ENCODE data around the gene PTH.

PTH gene

GRCh38 chr11:13495929-13496328, at the start of gene PTH:
TSS of gene PTH (minus strand) at chr11:13495997. CDS start at chr11:13492855, 3,142 bp downstream.
- Mint-ChIP-seq H3K4me3 (no peak within 1 kb of the TSS), H3K36me3 (ENCODE audit: insufficient read depth) (no peaks in the 10 kb centered on the region), H3K27me3 (peaks cover 46% of the 10 kb centered on the region), H3K4me1 (no peaks in the 10 kb centered on the region), H3K9me3 (no peaks in the 10 kb centered on the region), H3K27ac (ENCODE audit: low read depth) (no peak within 1 kb of the TSS)
- no peak for DNase-seq (ENCODE audit: low spot score in 2 of 2)
- no peak for ATAC-seq (replicated peaks; ENCODE audit: extremely low read depth, poor library complexity, severe bottlenecking)

- H3K9me3 Mint-ChIP-seq, result peaks cover 10% of the 10 kb centered on the region
- no peaks in the 10 kb centered on the region for H3K4me1 Mint-ChIP-seq
- no peak for ATAC-seq (replicated peaks; ENCODE audit: extremely low read depth, poor library complexity, severe bottlenecking)
- no peak overlapping the region for H3K4me3 Mint-ChIP-seq
- no peak overlapping the region for H3K27ac Mint-ChIP-seq (ENCODE audit: low read depth)
- peaks cover 25% of the 10 kb centered on the region for H3K27me3 Mint-ChIP-seq
- no peak for DNase-seq (ENCODE audit: low spot score in 2 of 2)
- no peaks in the 10 kb centered on the region for H3K36me3 Mint-ChIP-seq (ENCODE audit: insufficient read depth)
Measured at GRCh38 chr11:13538044-13538443, 42.2 kb upstream of the PTH start.

GRCh38 chr11:13535819-13536218, 40.0 kb upstream of the PTH start:
- ATAC-seq (replicated peaks; ENCODE audit: extremely low read depth, poor library complexity, severe bottlenecking) (no peak), DNase-seq (ENCODE audit: low spot score in 2 of 2) (no peak)
- Mint-ChIP-seq H3K4me1 (no peaks in the 10 kb centered on the region), H3K27me3 (peaks cover 32% of the 10 kb centered on the region), H3K27ac (ENCODE audit: low read depth) (no peak overlapping the region), H3K9me3 (peaks cover 11% of the 10 kb centered on the region), H3K36me3 (ENCODE audit: insufficient read depth) (no peaks in the 10 kb centered on the region), H3K4me3 (no peak overlapping the region)

- Mint-ChIP-seq H3K9me3 (peaks cover 11% of the 10 kb centered on the region), H3K36me3 (ENCODE audit: insufficient read depth) (no peaks in the 10 kb centered on the region), H3K4me1 (no peaks in the 10 kb centered on the region), H3K27me3 (peaks cover 31% of the 10 kb centered on the region), H3K27ac (ENCODE audit: low read depth) (no peak overlapping the region), H3K4me3 (no peak overlapping the region)
- DNase-seq (ENCODE audit: low spot score in 2 of 2), result no peak
- ATAC-seq (replicated peaks; ENCODE audit: extremely low read depth, poor library complexity, severe bottlenecking), result no peak
Measured at GRCh38 chr11:13534358-13534757, 38.6 kb upstream of the PTH start.

- H3K4me3 Mint-ChIP-seq, result no peak overlapping the region
- no peak overlapping the region for H3K27ac Mint-ChIP-seq (ENCODE audit: low read depth)
- H3K27me3 Mint-ChIP-seq, result no peaks in the 10 kb centered on the region
- no peaks in the 10 kb centered on the region for H3K9me3 Mint-ChIP-seq
- no peaks in the 10 kb centered on the region for H3K4me1 Mint-ChIP-seq
- ATAC-seq (replicated peaks; ENCODE audit: extremely low read depth, poor library complexity, severe bottlenecking) (no peak), DNase-seq (ENCODE audit: low spot score in 2 of 2) (no peak)
- no peaks in the 10 kb centered on the region for H3K36me3 Mint-ChIP-seq (ENCODE audit: insufficient read depth)
Measured at GRCh38 chr11:13525257-13525656, 29.5 kb upstream of the PTH start.

GRCh38 chr11:13503393-13503792, 7.6 kb upstream of the PTH start:
- no peaks in the 10 kb centered on the region for H3K36me3 Mint-ChIP-seq (ENCODE audit: insufficient read depth)

GRCh38 chr11:13502492-13502891, 6.7 kb upstream of the PTH start:
- Mint-ChIP-seq H3K4me3 (no peak overlapping the region), H3K9me3 (no peaks in the 10 kb centered on the region), H3K27ac (ENCODE audit: low read depth) (no peak overlapping the region)

More at GRCh38 chr11:13503393-13503792, 7.6 kb upstream of the PTH start:
- H3K27ac Mint-ChIP-seq (ENCODE audit: low read depth), result no peak overlapping the region
- ATAC-seq (replicated peaks; ENCODE audit: extremely low read depth, poor library complexity, severe bottlenecking) (no peak), DNase-seq (ENCODE audit: low spot score in 2 of 2) (no peak)
- H3K9me3 Mint-ChIP-seq, result no peaks in the 10 kb centered on the region
- H3K4me1 Mint-ChIP-seq, result no peaks in the 10 kb centered on the region
- no peak overlapping the region for H3K4me3 Mint-ChIP-seq
- peaks cover 64% of the 10 kb centered on the region for H3K27me3 Mint-ChIP-seq

GRCh38 chr11:13494051-13494450, 1.7 kb downstream of the PTH start:
- Mint-ChIP-seq H3K27ac (ENCODE audit: low read depth) (no peak overlapping the region), H3K9me3 (no peaks in the 10 kb centered on the region), H3K27me3 (peaks cover 29% of the 10 kb centered on the region), H3K4me1 (no peaks in the 10 kb centered on the region), H3K4me3 (no peak overlapping the region), H3K36me3 (ENCODE audit: insufficient read depth) (no peaks in the 10 kb centered on the region)
- no peak for DNase-seq (ENCODE audit: low spot score in 2 of 2)
- no peak for ATAC-seq (replicated peaks; ENCODE audit: extremely low read depth, poor library complexity, severe bottlenecking)

More at GRCh38 chr11:13502492-13502891, 6.7 kb upstream of the PTH start:
- ATAC-seq (replicated peaks; ENCODE audit: extremely low read depth, poor library complexity, severe bottlenecking) (no peak), DNase-seq (ENCODE audit: low spot score in 2 of 2) (no peak)
- peaks cover 65% of the 10 kb centered on the region for H3K27me3 Mint-ChIP-seq
- H3K36me3 Mint-ChIP-seq (ENCODE audit: insufficient read depth), result no peaks in the 10 kb centered on the region
- H3K4me1 Mint-ChIP-seq, result no peaks in the 10 kb centered on the region

GRCh38 chr11:13487661-13488030, 8.2 kb downstream of the PTH start:
- H3K27me3 Mint-ChIP-seq, result peaks cover 8% of the 10 kb centered on the region
- ATAC-seq (replicated peaks; ENCODE audit: extremely low read depth, poor library complexity, severe bottlenecking) (peak; percentile 69), DNase-seq (ENCODE audit: low spot score in 2 of 2) (no peak)
- peak overlapping the region; percentile 58 for H3K4me3 Mint-ChIP-seq
- H3K27ac Mint-ChIP-seq (ENCODE audit: low read depth), result no peak overlapping the region
- H3K9me3 Mint-ChIP-seq, result no peaks in the 10 kb centered on the region
- H3K36me3 Mint-ChIP-seq (ENCODE audit: insufficient read depth), result no peaks in the 10 kb centered on the region
- peaks cover 7% of the 10 kb centered on the region for H3K4me1 Mint-ChIP-seq

GRCh38 chr11:13486926-13487660, 8.7 kb downstream of the PTH start:
- peaks cover 7% of the 10 kb centered on the region for H3K4me1 Mint-ChIP-seq
- ATAC-seq (replicated peaks; ENCODE audit: extremely low read depth, poor library complexity, severe bottlenecking), result peak; percentile 80
- H3K27ac Mint-ChIP-seq (ENCODE audit: low read depth), result no peak overlapping the region
- peak overlapping the region; percentile 58 for H3K4me3 Mint-ChIP-seq
- no peaks in the 10 kb centered on the region for H3K9me3 Mint-ChIP-seq
- DNase-seq (ENCODE audit: low spot score in 2 of 2), result peak; percentile 27 to 63
- H3K36me3 Mint-ChIP-seq (ENCODE audit: insufficient read depth), result no peaks in the 10 kb centered on the region
- peaks cover 14% of the 10 kb centered on the region for H3K27me3 Mint-ChIP-seq

- no peaks in the 10 kb centered on the region for H3K4me1 Mint-ChIP-seq
- peaks cover 64% of the 10 kb centered on the region for H3K27me3 Mint-ChIP-seq
- ATAC-seq (replicated peaks; ENCODE audit: extremely low read depth, poor library complexity, severe bottlenecking) (no peak), DNase-seq (ENCODE audit: low spot score in 2 of 2) (no peak)
- H3K4me3 Mint-ChIP-seq, result no peak overlapping the region
- no peak overlapping the region for H3K27ac Mint-ChIP-seq (ENCODE audit: low read depth)
- H3K9me3 Mint-ChIP-seq, result no peaks in the 10 kb centered on the region
- H3K36me3 Mint-ChIP-seq (ENCODE audit: insufficient read depth), result no peaks in the 10 kb centered on the region
Measured at GRCh38 chr11:13480198-13480597, 15.6 kb downstream of the PTH start.

- Mint-ChIP-seq H3K27ac (ENCODE audit: low read depth) (no peak overlapping the region), H3K4me1 (no peaks in the 10 kb centered on the region), H3K27me3 (peaks cover 70% of the 10 kb centered on the region), H3K36me3 (ENCODE audit: insufficient read depth) (no peaks in the 10 kb centered on the region), H3K4me3 (no peak overlapping the region), H3K9me3 (no peaks in the 10 kb centered on the region)
- DNase-seq (ENCODE audit: low spot score in 2 of 2) (no peak), ATAC-seq (replicated peaks; ENCODE audit: extremely low read depth, poor library complexity, severe bottlenecking) (no peak)
Measured at GRCh38 chr11:13479688-13480087, 16.1 kb downstream of the PTH start.

- ATAC-seq (replicated peaks; ENCODE audit: extremely low read depth, poor library complexity, severe bottlenecking), result no peak
- H3K27ac Mint-ChIP-seq (ENCODE audit: low read depth), result no peak overlapping the region
- no peaks in the 10 kb centered on the region for H3K9me3 Mint-ChIP-seq
- H3K27me3 Mint-ChIP-seq, result peaks cover 58% of the 10 kb centered on the region
- no peak for DNase-seq (ENCODE audit: low spot score in 2 of 2)
- no peaks in the 10 kb centered on the region for H3K36me3 Mint-ChIP-seq (ENCODE audit: insufficient read depth)
- no peak overlapping the region for H3K4me3 Mint-ChIP-seq
- H3K4me1 Mint-ChIP-seq, result no peaks in the 10 kb centered on the region
Measured at GRCh38 chr11:13475091-13475490, 20.7 kb downstream of the PTH start.
